Pulmonary artery endothelial cell (primary cell): ENCODE measurements around the gene FOXP1. TPM values are rescaled to one million over a fixed set of nuclear protein-coding genes. Genes with fewer than 3 reads are reported as not detected.

Source experiments
- DNase-seq: peaks from one replicate; pipeline ENCODE4 v3.0.0-alpha.2; 2011; ENCODE audit warnings: low read depth, low spot score
- total RNA-seq: library from RNA; depleted of rRNA; stranded (reverse); fragments of >200 nt; gene quantifications from 2 replicates; pipeline ENCODE4 v1.2.3, GENCODE V29; 2014

The FOXP1 gene
- total RNA-seq, 1 donor from 2014 or later: 48.2 TPM

- DNase-seq: no peak
Observed at GRCh38 chr3:71189480-71189879, 394.0 kb downstream of the FOXP1 start.

GRCh38 chr3:71187715-71188114 is 395.8 kb downstream of the FOXP1 start:
- no peak for DNase-seq

GRCh38 chr3:71186801-71187200 is 396.7 kb downstream of the FOXP1 start:
- DNase-seq: no peak

GRCh38 chr3:71185733-71186455 is 397.6 kb downstream of the FOXP1 start:
- DNase-seq: no peak

GRCh38 chr3:71184252-71184651 is 399.3 kb downstream of the FOXP1 start:
- DNase-seq: no peak

GRCh38 chr3:71183549-71183948 is 400.0 kb downstream of the FOXP1 start:
- DNase-seq: no peak

GRCh38 chr3:71180524-71180923 is 403.0 kb downstream of the FOXP1 start:
- DNase-seq: no peak

GRCh38 chr3:71177375-71177774 is 406.2 kb downstream of the FOXP1 start:
- no peak for DNase-seq

- DNase-seq: no peak
Observed at GRCh38 chr3:71176366-71176765, 407.2 kb downstream of the FOXP1 start.

- no peak for DNase-seq
Observed at GRCh38 chr3:71175691-71176365, 407.7 kb downstream of the FOXP1 start.

- no peak for DNase-seq
Observed at GRCh38 chr3:71172951-71173350, 410.6 kb downstream of the FOXP1 start.

GRCh38 chr3:71172189-71172588 is 411.3 kb downstream of the FOXP1 start:
- DNase-seq: no peak

GRCh38 chr3:71171247-71171646 is 412.3 kb downstream of the FOXP1 start:
- no peak for DNase-seq

GRCh38 chr3:71168880-71169411 is 414.6 kb downstream of the FOXP1 start:
- no peak for DNase-seq

- peak; percentile 13 for DNase-seq
Observed at GRCh38 chr3:71168121-71168721, 415.3 kb downstream of the FOXP1 start.

- no peak for DNase-seq
Observed at GRCh38 chr3:71166339-71167240, 416.9 kb downstream of the FOXP1 start.

- no peak for DNase-seq
Observed at GRCh38 chr3:71164881-71165280, 418.6 kb downstream of the FOXP1 start.

GRCh38 chr3:71163198-71163918 is 420.2 kb downstream of the FOXP1 start:
- DNase-seq: no peak

- DNase-seq: no peak
Observed at GRCh38 chr3:71162221-71162620, 421.3 kb downstream of the FOXP1 start.

GRCh38 chr3:71160785-71161546 is 422.6 kb downstream of the FOXP1 start:
- DNase-seq: no peak
